Endothelial cell of umbilical vein (primary cell): ENCODE data around the gene PTPRD. TPM values are rescaled to one million over a fixed set of nuclear protein-coding genes. Genes with fewer than 3 reads are reported as not detected.

ENCODE experiments used
- BruUV-seq: library from RNA; stranded (reverse); fragments of 400-500 nt; replicated peaks from 2 replicates; lab custom pipeline; 2021; lab: Mats Ljungman, UMichigan
- CTCF ChIA-PET: fragments of 300-600, 350-600 bp; sonication (Branson Sonifier 250); formaldehyde crosslinking; loops from one replicate; lab custom pipeline; 2021; ENCODE audit warnings: antibody characterized with exemption, inconsistent platforms; lab: Charles Lee
- POLR2A ChIA-PET: fragments of 300-600, 350-600 bp; sonication (Branson Sonifier 250); formaldehyde crosslinking; loops from one replicate; lab custom pipeline; 2021; ENCODE audit warnings: antibody characterized with exemption, inconsistent platforms; lab: Charles Lee
- DNase-seq: peaks from one replicate; pipeline ENCODE4 v3.0.0-alpha.2; 2011; ENCODE audit warnings: low read depth, low spot score
- FAIRE-seq: peaks from 2 replicates; lab custom pipeline; 2011; peaks lifted over from hg19 to GRCh38; lab: Jason Lieb, UNC
- H2AFZ ChIP-seq: 2 replicates; pipeline ENCODE4 v1.6.0; 2012; ENCODE audit warnings: low read depth, low read length, control low read depth, inconsistent platforms
- H3K27ac ChIP-seq: 2 replicates; pipeline ENCODE4 v1.5.1; 2011; ENCODE audit warnings: low read depth, mild to moderate bottlenecking, control low read depth, low read length, moderate library complexity; ENCODE audit not compliant: insufficient read depth
- H3K27me3 ChIP-seq, 2 experiments: 2 replicates each; pipeline versions ENCODE4 v1.6.0 to v1.6.1; 2011; ENCODE audit warnings: low read length in 2 of 2, mixed read lengths in 1 of 2; ENCODE audit not compliant: control insufficient read depth in 2 of 2, insufficient read depth in 2 of 2
- H3K36me3 ChIP-seq, 2 experiments: 2 replicates in 1 of 2; 3 replicates in 1 of 2; pipeline ENCODE4 v1.5.1; 2011; ENCODE audit warnings: low read length in 2 of 2, mild to moderate bottlenecking in 1 of 2, moderate library complexity in 1 of 2; ENCODE audit not compliant: control insufficient read depth in 2 of 2, insufficient read depth in 2 of 2; ENCODE audit errors: extremely low read depth in 1 of 2
- H3K4me1 ChIP-seq: 3 replicates; pipeline ENCODE4 v1.5.1; 2011; ENCODE audit warnings: mild to moderate bottlenecking, low read length; ENCODE audit not compliant: control insufficient read depth, insufficient read depth; ENCODE audit errors: extremely low read depth
- H3K4me2 ChIP-seq: 2 replicates; pipeline ENCODE4 v1.6.1; 2011; ENCODE audit warnings: low read length, control low read depth, mixed read lengths; ENCODE audit not compliant: insufficient read depth
- H3K4me3 ChIP-seq, 3 experiments: fragments of 200-600 bp in 1 of 3; sonication (generic), shearing (Covaris generic) in 1 of 3; replicated peaks in 1 of 3; 2 replicates each; pipeline ENCODE4 v1.5.1; 2011 to 2016; ENCODE audit warnings: control low read depth in 3 of 3, low read length in 3 of 3, mild to moderate bottlenecking in 2 of 3, inconsistent platforms in 1 of 3, low read depth in 1 of 3, moderate library complexity in 1 of 3; ENCODE audit not compliant: insufficient read depth in 1 of 3
- H3K79me2 ChIP-seq: 2 replicates; pipeline ENCODE4 v1.6.0; 2012; ENCODE audit warnings: low read length, inconsistent platforms; ENCODE audit not compliant: control insufficient read depth, insufficient read depth
- H3K9ac ChIP-seq: replicated peaks from 2 replicates; pipeline ENCODE3; 2011; ENCODE audit warnings: low read length, control low read depth; ENCODE audit not compliant: insufficient read depth; ENCODE audit errors: extremely low read depth
- H3K9me1 ChIP-seq: replicated peaks from 3 replicates; pipeline ENCODE4 v1.6.0; 2011; ENCODE audit warnings: mild to moderate bottlenecking, low read length; ENCODE audit not compliant: control insufficient read depth, insufficient read depth; ENCODE audit errors: extremely low read depth
- H3K9me3 ChIP-seq: replicated peaks from 2 replicates; pipeline ENCODE4 v1.5.1; 2012; ENCODE audit warnings: low read length, inconsistent platforms; ENCODE audit not compliant: control insufficient read depth, insufficient read depth
- H4K20me1 ChIP-seq: replicated peaks from 2 replicates; pipeline ENCODE3; 2011; ENCODE audit warnings: mild to moderate bottlenecking, low read length; ENCODE audit not compliant: control insufficient read depth, insufficient read depth; ENCODE audit errors: extremely low read depth
- EZH2 ChIP-seq: IDR thresholded peaks from 2 replicates; pipeline ENCODE4 v1.6.1; 2012; ENCODE audit warnings: borderline replicate concordance, low read depth, mild to moderate bottlenecking, moderate library complexity, low read length, inconsistent platforms; ENCODE audit not compliant: severe bottlenecking
- FOS ChIP-seq: IDR thresholded peaks from 2 replicates; pipeline ENCODE4 v1.6.1; 2011; ENCODE audit warnings: mild to moderate bottlenecking, low read length, moderate library complexity, borderline replicate concordance; ENCODE audit not compliant: insufficient read depth
- GATA2 ChIP-seq: IDR thresholded peaks from 2 replicates; pipeline ENCODE4 v1.7.0; 2011; ENCODE audit warnings: low read depth, mild to moderate bottlenecking, moderate library complexity, mixed read lengths, low read length; ENCODE audit not compliant: insufficient read length, insufficient read depth
- JUN ChIP-seq: IDR thresholded peaks from 2 replicates; pipeline ENCODE4 v1.6.1; 2011; ENCODE audit warnings: borderline replicate concordance, low read depth; ENCODE audit not compliant: insufficient read length, insufficient read depth
- MYC ChIP-seq: IDR thresholded peaks from one replicate; pipeline ENCODE4 v1.6.1; 2011; ENCODE audit warnings: mild to moderate bottlenecking, low read depth, low read length
- POLR2A ChIP-seq: IDR thresholded peaks from 2 replicates; pipeline ENCODE4 v1.6.1; 2012; ENCODE audit warnings: low read depth, mild to moderate bottlenecking, control low read depth, low read length
- dilution Hi-C: fragments of 300-500 bp; cut with MboI; formaldehyde crosslinking; loops from one replicate; pipeline ENCODE4 v1.15.0; 2019; ENCODE audit warnings: low sequenced_read_pairs; ENCODE audit not compliant: extremely low pct_ligation_motif_present
- intact Hi-C: fragments of 100-400 bp; cut with micrococcal nuclease; formaldehyde crosslinking; loops from one replicate; pipeline ENCODE4 v1.10.0; 2022
- polyA plus RNA-seq, 4 experiments: library from polyadenylated mRNA; depleted of rRNA in 3 of 4; stranded (reverse) in 3 of 4; unstranded in 1 of 4; fragments of >200 nt; gene quantifications; 2 replicates each; pipeline versions ENCODE4 v1.2.1 to v1.2.3, GENCODE V29; 2011 to 2012; ENCODE audit warnings: missing spikeins in 1 of 4
- total RNA-seq: library from RNA; stranded (reverse); gene quantifications from 2 replicates; pipeline ENCODE4 v1.2.3, GENCODE V29; 2021
- TF ChIP-seq, protein P1 (sequence below), 2 donors: IDR thresholded peaks; 1 replicate in 1 of 2; 2 replicates in 1 of 2; pipeline ENCODE4 v1.5.1; 2011; ENCODE audit warnings: low read length in 2 of 2, mild to moderate bottlenecking in 2 of 2, moderate library complexity in 2 of 2, control low read depth in 1 of 2, inconsistent platforms in 1 of 2, low read depth in 1 of 2; ENCODE audit not compliant: insufficient read depth in 1 of 2; ENCODE audit errors: extremely low read depth in 1 of 2
- TF ChIP-seq, protein P2 (sequence below): IDR thresholded peaks from 2 replicates; pipeline ENCODE4 v1.6.1; 2011; ENCODE audit not compliant: insufficient read depth, insufficient read length

Gene PTPRD
- total and polyA plus RNA-seq, 2 donors (not counting 3 experiments of a cell fraction or from before 2014, with no cell fraction given), result 5.5 to 5.7 TPM

DNA sequence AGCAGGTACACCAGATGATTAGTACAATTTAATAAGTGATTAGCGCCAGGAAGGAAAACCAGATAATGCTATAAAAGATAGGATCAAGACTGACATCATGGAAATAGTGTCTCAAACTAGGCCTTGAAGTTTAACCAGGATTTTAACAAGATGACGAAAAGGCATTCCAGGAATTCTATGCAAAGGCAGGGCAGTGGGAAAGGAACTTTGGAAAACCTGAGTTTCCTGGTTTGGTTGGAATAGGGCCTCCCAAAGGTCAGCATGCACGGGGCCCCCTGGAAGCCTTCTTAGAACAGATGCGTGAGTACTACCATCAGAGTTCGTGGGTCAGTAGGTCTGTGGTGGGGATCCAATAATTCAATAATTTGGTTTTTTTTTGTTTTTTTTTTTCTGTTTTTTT is 1878.0 kb downstream of the PTPRD start:
- no peaks in the 10 kb centered on the region for H4K20me1 ChIP-seq
- no peaks in the 10 kb centered on the region for H3K9me3 ChIP-seq
- no peak overlapping the region for H3K9ac ChIP-seq
- ChIA-PET POLR2A (no interaction called here), CTCF (no interaction called here)
- no peaks in the 10 kb centered on the region for H3K9me1 ChIP-seq
- no peak for TF ChIP-seq GATA2
- H3K27me3 ChIP-seq, result no peaks in the 10 kb centered on the region
- H3K4me1 ChIP-seq, result peaks cover 9% of the 10 kb centered on the region
- dilution Hi-C loops, result no loop called here
- H3K36me3 ChIP-seq, result no peaks in the 10 kb centered on the region
- no peak overlapping the region for H3K4me3 ChIP-seq
- DNase-seq, result peak; percentile 55
- no peak overlapping the region for H2AFZ ChIP-seq
- BruUV-seq, result no TSS peak
- H3K27ac ChIP-seq, result no peak overlapping the region
- peak; percentile 35 for FAIRE-seq
- no peaks in the 10 kb centered on the region for H3K79me2 ChIP-seq
- intact Hi-C loops, result loop anchor here (10.0 kb wide), 1 partner anchor 940 kb away; the partner anchor contains the start of gene DMAC1
- H3K4me2 ChIP-seq, result no peak overlapping the region

DNA sequence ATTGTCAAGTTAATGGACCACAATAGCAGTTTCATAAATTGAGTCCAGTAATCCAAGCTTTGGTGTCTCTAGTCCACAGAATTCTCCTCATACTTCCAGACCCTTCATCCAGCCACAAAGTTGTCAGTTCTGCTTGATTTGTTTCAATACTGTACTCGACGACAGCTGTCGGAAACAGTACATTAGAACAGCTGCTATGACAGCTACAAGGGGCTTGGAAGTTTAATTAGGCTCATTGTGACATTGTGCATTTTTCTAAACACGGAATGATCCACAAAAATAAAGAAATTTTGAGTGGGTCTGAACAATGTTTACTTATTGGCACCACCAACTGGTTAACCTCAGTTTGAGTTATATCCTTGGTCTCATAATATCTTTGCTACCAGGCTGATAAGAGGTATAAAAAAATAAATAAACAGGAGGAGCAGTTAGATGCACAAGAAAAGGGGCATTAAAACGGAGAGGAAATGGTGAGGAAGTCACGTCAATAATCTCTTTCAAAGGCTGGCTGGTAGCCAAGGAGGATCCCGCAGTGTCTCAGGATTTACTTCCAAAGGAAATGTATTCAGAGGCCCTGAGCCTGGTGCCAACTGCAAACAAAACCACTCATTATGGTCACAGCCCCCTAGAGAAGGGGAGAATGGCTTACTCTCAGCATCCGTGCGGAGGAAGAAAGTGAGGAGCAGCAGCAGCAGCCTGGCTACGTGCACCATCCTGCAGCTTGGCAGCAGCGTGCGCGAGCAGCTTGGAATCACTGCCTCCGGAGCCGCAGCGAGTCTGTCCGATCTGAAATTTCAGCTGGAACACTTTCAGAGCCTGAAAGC is 1879.5 kb downstream of the PTPRD start:
- peaks cover 9% of the 10 kb centered on the region for H3K4me1 ChIP-seq
- no peak overlapping the region for H3K9ac ChIP-seq
- no peaks in the 10 kb centered on the region for H4K20me1 ChIP-seq
- H2AFZ ChIP-seq, result peak overlapping the region; percentile 43
- POLR2A ChIA-PET, result interaction anchor here (0.6 kb wide), 1 partner anchor 240 kb away, joined by 3 read pairs; no protein-coding TSS in a partner anchor
- H3K27me3 ChIP-seq, result no peaks in the 10 kb centered on the region
- intact Hi-C loops (loop anchor here (10.0 kb wide), 1 partner anchor 939 kb away; the partner anchor contains the start of gene DMAC1), dilution Hi-C loops (no loop called here)
- DNase-seq (peak; percentile 43), FAIRE-seq (peak; percentile 74)
- CTCF ChIA-PET, result no interaction called here
- no peaks in the 10 kb centered on the region for H3K9me1 ChIP-seq
- H3K4me2 ChIP-seq, result peak overlapping the region; percentile 49
- BruUV-seq, result no TSS peak
- H3K4me3 ChIP-seq, result peak overlapping the region in 1 of 3 experiments; percentile 38
- H3K36me3 ChIP-seq, result no peaks in the 10 kb centered on the region
- no peaks in the 10 kb centered on the region for H3K79me2 ChIP-seq
- no peaks in the 10 kb centered on the region for H3K9me3 ChIP-seq
- no peak overlapping the region for H3K27ac ChIP-seq
- TF ChIP-seq, protein P1, sequence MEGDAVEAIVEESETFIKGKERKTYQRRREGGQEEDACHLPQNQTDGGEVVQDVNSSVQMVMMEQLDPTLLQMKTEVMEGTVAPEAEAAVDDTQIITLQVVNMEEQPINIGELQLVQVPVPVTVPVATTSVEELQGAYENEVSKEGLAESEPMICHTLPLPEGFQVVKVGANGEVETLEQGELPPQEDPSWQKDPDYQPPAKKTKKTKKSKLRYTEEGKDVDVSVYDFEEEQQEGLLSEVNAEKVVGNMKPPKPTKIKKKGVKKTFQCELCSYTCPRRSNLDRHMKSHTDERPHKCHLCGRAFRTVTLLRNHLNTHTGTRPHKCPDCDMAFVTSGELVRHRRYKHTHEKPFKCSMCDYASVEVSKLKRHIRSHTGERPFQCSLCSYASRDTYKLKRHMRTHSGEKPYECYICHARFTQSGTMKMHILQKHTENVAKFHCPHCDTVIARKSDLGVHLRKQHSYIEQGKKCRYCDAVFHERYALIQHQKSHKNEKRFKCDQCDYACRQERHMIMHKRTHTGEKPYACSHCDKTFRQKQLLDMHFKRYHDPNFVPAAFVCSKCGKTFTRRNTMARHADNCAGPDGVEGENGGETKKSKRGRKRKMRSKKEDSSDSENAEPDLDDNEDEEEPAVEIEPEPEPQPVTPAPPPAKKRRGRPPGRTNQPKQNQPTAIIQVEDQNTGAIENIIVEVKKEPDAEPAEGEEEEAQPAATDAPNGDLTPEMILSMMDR (IDR thresholded peaks at IDR 0.05; ENCODE audit: extremely low read depth in 1 of 2, insufficient read depth in 1 of 2, low read depth in 1 of 2, low read length in 2 of 2), result no peak
- TF ChIP-seq FOS, result no peak
- peak; percentile 19 for TF ChIP-seq GATA2
- TF ChIP-seq, protein P2, sequence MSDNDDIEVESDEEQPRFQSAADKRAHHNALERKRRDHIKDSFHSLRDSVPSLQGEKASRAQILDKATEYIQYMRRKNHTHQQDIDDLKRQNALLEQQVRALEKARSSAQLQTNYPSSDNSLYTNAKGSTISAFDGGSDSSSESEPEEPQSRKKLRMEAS, result no peak
- TF ChIP-seq JUN, result no peak
- TF ChIP-seq POLR2A, result no peak
- no peak for TF ChIP-seq EZH2
- no peak for TF ChIP-seq MYC
